NB4 (cell line): Measurements from ENCODE around the gene MYO1D.

ENCODE experiments used
- DNase-seq: peaks from one replicate; pipeline ENCODE4 v3.0.0; 2010; ENCODE audit warnings: low read depth
- H3K4me3 ChIP-seq: one replicate; pipeline ENCODE4 v1.5.1; 2011; ENCODE audit warnings: mild to moderate bottlenecking, low read depth, low read length, moderate library complexity
- MYC ChIP-seq: IDR thresholded peaks from 2 replicates; pipeline ENCODE4 v1.6.1; 2011; ENCODE audit warnings: low read depth, low read length
- POLR2A ChIP-seq: IDR thresholded peaks from 2 replicates; pipeline ENCODE4 v1.6.1; 2011; ENCODE audit warnings: mild to moderate bottlenecking; ENCODE audit not compliant: insufficient read length; ENCODE audit errors: extremely low read depth
- TF ChIP-seq, protein P1 (sequence below): IDR thresholded peaks from 2 replicates; pipeline ENCODE4 v1.6.1; 2011; ENCODE audit warnings: low read depth, low read length
- TF ChIP-seq, protein P2 (sequence below): IDR thresholded peaks from one replicate; pipeline ENCODE4 v1.5.1; 2012; ENCODE audit warnings: low read depth, low read length

The MYO1D gene

DNA sequence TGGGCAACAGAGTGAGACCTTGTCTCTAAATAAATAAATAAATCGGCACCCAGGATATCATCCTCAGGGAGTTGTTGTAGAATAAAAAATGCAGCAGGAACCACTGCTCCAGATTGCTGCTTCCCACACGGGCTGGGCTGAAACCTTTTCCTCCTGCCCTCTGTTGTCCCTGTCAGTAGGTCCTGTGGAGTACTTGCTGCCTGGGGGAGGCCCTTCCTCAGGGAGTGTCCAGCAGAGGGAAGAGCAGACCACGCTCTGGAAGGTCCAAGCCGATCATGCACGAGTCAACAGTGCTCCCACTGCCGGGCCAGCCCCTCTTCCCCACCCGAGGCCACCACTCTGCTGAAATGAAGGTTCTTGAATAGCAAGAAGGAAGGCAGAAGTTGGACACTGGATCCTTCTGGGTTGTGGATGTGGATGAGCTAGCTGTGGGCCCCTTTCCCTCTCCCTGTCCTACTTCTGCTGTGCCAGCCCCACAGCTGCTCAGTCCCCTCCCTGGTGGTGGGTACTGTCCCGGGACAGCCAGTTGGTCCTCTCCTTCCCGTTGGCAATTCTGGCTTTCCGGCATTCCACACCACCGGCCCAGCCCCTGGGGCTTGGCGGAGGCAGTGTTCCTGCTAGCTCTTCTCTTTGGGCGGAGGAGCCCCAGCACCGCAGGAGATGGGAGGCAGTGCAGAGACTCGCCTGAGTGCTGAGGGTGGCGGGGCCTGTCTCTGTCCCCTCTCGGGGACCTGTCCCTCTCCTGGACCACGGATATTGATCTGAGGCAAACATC lies 379.3 kb downstream of the MYO1D start:
- TF ChIP-seq, protein P1, sequence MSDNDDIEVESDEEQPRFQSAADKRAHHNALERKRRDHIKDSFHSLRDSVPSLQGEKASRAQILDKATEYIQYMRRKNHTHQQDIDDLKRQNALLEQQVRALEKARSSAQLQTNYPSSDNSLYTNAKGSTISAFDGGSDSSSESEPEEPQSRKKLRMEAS, result no peak
- TF ChIP-seq, protein P2, sequence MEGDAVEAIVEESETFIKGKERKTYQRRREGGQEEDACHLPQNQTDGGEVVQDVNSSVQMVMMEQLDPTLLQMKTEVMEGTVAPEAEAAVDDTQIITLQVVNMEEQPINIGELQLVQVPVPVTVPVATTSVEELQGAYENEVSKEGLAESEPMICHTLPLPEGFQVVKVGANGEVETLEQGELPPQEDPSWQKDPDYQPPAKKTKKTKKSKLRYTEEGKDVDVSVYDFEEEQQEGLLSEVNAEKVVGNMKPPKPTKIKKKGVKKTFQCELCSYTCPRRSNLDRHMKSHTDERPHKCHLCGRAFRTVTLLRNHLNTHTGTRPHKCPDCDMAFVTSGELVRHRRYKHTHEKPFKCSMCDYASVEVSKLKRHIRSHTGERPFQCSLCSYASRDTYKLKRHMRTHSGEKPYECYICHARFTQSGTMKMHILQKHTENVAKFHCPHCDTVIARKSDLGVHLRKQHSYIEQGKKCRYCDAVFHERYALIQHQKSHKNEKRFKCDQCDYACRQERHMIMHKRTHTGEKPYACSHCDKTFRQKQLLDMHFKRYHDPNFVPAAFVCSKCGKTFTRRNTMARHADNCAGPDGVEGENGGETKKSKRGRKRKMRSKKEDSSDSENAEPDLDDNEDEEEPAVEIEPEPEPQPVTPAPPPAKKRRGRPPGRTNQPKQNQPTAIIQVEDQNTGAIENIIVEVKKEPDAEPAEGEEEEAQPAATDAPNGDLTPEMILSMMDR, result no peak
- no peak for TF ChIP-seq MYC
- TF ChIP-seq POLR2A, result no peak
- no peak for DNase-seq
- no peak overlapping the region for H3K4me3 ChIP-seq

DNA sequence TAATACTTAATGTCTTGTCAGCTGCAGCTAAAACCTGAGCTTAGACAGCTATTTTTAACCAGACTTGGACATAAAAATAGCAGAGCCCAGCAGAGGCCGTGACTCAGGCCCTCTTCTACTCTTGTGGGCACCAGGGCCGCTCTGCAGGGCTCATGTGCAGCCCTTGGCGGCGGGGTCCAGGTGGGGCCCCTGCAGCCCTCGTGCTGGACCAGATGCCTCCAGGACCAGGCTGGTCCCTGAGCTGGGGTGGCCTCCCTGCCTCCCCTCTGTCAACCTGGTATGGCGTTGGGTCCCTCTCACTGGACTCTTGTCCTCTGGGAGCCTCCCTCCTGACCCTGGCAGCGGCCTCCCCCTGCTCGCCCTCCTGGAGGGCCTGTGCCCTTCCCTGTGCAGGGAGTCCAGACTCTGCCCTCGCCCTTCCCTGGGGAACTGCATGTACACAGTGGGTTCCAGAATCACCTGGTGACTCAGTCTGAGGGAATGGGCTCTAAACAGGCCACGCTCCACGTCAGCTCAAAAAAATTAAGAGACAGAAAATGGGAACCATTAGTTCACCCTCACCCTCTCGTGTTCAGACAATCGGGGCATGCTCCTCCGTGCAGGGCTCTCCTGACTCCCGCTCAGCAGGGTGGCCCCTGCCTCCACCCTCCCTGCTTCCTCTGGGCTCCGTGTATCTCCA lies 380.4 kb downstream of the MYO1D start:
- DNase-seq, result no peak
- no peak overlapping the region for H3K4me3 ChIP-seq
- TF ChIP-seq POLR2A (no peak), MYC (no peak)
- TF ChIP-seq, protein P2, result no peak
- TF ChIP-seq, protein P1, result no peak

GRCh38 chr17:32495359-32496231 lies 381.3 kb downstream of the MYO1D start:
- no peak overlapping the region for H3K4me3 ChIP-seq
- DNase-seq, result no peak
- TF ChIP-seq, protein P2, result no peak
- TF ChIP-seq MYC (no peak), POLR2A (no peak)
- TF ChIP-seq, protein P1, result no peak

GRCh38 chr17:32494621-32495358 lies 382.1 kb downstream of the MYO1D start:
- H3K4me3 ChIP-seq, result no peak overlapping the region
- TF ChIP-seq MYC (no peak), POLR2A (no peak)
- TF ChIP-seq, protein P2, result no peak
- TF ChIP-seq, protein P1, result no peak
- DNase-seq, result no peak

DNA sequence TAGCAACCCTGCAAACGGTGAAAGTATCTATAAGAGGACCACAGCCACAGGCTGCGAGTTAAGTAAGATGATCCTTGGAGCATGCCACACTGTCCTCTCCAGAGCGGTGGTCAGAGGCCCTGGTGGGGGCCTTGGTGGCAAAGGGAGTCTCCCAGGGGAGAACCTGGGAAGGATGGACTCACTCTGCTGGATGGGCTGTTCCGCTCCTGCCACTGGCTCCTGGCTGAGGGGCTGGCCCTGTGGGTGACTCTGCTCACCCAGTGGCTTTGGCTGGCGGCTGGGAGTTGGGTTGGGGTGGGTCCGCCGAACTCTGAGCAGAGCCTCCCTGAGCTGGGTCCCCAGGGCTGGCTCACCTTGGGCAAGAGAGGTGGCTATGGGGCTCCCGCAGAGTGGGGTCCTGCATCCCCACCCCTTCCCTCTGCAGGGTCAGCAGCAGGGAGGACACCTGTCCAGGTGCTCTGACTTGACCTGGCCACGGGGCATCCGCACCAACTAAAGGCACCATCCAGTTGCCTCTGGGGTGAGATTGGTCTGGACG lies 382.9 kb downstream of the MYO1D start:
- H3K4me3 ChIP-seq, result no peak overlapping the region
- TF ChIP-seq MYC, result no peak
- TF ChIP-seq, protein P2, result no peak
- TF ChIP-seq, protein P1, result no peak
- TF ChIP-seq POLR2A, result no peak
- DNase-seq, result no peak
